ENCODE results near the gene NOSTRIN.
A peak's percentile ranks its signal among the peaks of the same experiment; 100 is the strongest.

The NOSTRIN gene

GRCh38 chr2:168849610-168850009, 47.2 kb downstream of the NOSTRIN start:
- no peak overlapping the region for H2AFZ ChIP-seq (ENCODE audit: low read length)
- H3K9me3 ChIP-seq (ENCODE audit: insufficient read depth, low read depth, low read length): no peaks in the 10 kb centered on the region
- H3K4me1 ChIP-seq (ENCODE audit: insufficient read depth, low read length, poor library complexity, severe bottlenecking): no peaks in the 10 kb centered on the region
- no peak for TF ChIP-seq EZH2phosphoT487 (IDR thresholded peaks at IDR 0.05; ENCODE audit: borderline replicate concordance)
- TF ChIP-seq, protein P1, sequence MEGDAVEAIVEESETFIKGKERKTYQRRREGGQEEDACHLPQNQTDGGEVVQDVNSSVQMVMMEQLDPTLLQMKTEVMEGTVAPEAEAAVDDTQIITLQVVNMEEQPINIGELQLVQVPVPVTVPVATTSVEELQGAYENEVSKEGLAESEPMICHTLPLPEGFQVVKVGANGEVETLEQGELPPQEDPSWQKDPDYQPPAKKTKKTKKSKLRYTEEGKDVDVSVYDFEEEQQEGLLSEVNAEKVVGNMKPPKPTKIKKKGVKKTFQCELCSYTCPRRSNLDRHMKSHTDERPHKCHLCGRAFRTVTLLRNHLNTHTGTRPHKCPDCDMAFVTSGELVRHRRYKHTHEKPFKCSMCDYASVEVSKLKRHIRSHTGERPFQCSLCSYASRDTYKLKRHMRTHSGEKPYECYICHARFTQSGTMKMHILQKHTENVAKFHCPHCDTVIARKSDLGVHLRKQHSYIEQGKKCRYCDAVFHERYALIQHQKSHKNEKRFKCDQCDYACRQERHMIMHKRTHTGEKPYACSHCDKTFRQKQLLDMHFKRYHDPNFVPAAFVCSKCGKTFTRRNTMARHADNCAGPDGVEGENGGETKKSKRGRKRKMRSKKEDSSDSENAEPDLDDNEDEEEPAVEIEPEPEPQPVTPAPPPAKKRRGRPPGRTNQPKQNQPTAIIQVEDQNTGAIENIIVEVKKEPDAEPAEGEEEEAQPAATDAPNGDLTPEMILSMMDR (conservative IDR thresholded peaks at IDR 0.05; ENCODE audit: low read length): peak; percentile 36
- H3K36me3 ChIP-seq (ENCODE audit: insufficient read depth, low read length): no peaks in the 10 kb centered on the region; the same call in 1 of the 2 replicates
- H3K9ac ChIP-seq (ENCODE audit: low read depth, low read length, poor library complexity, severe bottlenecking): no peak overlapping the region
- H3K79me2 ChIP-seq (ENCODE audit: insufficient read depth, low read length): no peaks in the 10 kb centered on the region
- no peaks in the 10 kb centered on the region for H3K27me3 ChIP-seq (ENCODE audit: insufficient read depth, low read length, poor library complexity, severe bottlenecking)
- no peaks in the 10 kb centered on the region for H4K20me1 ChIP-seq (ENCODE audit: insufficient read depth, low read length, poor library complexity, severe bottlenecking)
- H3K4me2 ChIP-seq (ENCODE audit: low read depth, low read length, poor library complexity, severe bottlenecking): no peak overlapping the region
- no peaks in the 10 kb centered on the region for H3K9me2 ChIP-seq (replicated peaks; ENCODE audit: low read depth, low read length)
- H3K4me3 ChIP-seq (ENCODE audit: low read length, poor library complexity, severe bottlenecking): no peak overlapping the region
- H3F3A ChIP-seq (ENCODE audit: low read depth): no peaks in the 10 kb centered on the region

DNA sequence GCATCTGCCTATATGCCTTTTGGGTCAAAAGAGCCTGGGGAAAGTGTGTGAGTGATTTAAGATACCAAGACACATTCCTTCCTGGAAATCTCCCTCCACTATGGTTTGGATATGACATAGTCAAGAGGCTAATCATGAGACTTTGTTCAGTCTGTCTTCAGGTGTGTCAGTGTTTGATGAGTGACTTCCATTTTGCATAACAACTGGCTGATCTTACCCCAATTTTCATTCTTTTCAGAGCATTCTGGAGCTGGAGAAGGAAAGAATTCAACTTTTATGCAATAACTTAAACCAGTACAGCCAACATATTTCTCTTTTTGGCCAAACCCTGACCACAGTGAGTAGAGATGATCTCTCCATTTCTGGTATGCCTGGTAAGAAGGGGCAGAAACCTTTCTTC, 48.4 kb downstream of the NOSTRIN start:
- H3K36me3 ChIP-seq (ENCODE audit: insufficient read depth, low read length): no peaks in the 10 kb centered on the region; the same call in 1 of the 2 replicates
- no peaks in the 10 kb centered on the region for H4K20me1 ChIP-seq (ENCODE audit: insufficient read depth, low read length, poor library complexity, severe bottlenecking)
- no peaks in the 10 kb centered on the region for H3K4me1 ChIP-seq (ENCODE audit: insufficient read depth, low read length, poor library complexity, severe bottlenecking)
- H3K9me3 ChIP-seq (ENCODE audit: insufficient read depth, low read depth, low read length): no peaks in the 10 kb centered on the region
- no peak overlapping the region for H2AFZ ChIP-seq (ENCODE audit: low read length)
- no peaks in the 10 kb centered on the region for H3K9me2 ChIP-seq (replicated peaks; ENCODE audit: low read depth, low read length)
- H3K4me2 ChIP-seq (ENCODE audit: low read depth, low read length, poor library complexity, severe bottlenecking): no peak overlapping the region
- H3F3A ChIP-seq (ENCODE audit: low read depth): no peaks in the 10 kb centered on the region
- H3K4me3 ChIP-seq (ENCODE audit: low read length, poor library complexity, severe bottlenecking): no peak overlapping the region
- no peak overlapping the region for H3K9ac ChIP-seq (ENCODE audit: low read depth, low read length, poor library complexity, severe bottlenecking)
- TF ChIP-seq, protein P1 (conservative IDR thresholded peaks at IDR 0.05; ENCODE audit: low read length): no peak
- TF ChIP-seq EZH2phosphoT487 (IDR thresholded peaks at IDR 0.05; ENCODE audit: borderline replicate concordance): no peak
- no peaks in the 10 kb centered on the region for H3K79me2 ChIP-seq (ENCODE audit: insufficient read depth, low read length)
- H3K27me3 ChIP-seq (ENCODE audit: insufficient read depth, low read length, poor library complexity, severe bottlenecking): no peaks in the 10 kb centered on the region

- Histone ChIP-seq H2AFZ (ENCODE audit: low read length) (no peak overlapping the region), H3K4me1 (ENCODE audit: insufficient read depth, low read length, poor library complexity, severe bottlenecking) (no peaks in the 10 kb centered on the region), H3K4me3 (ENCODE audit: low read length, poor library complexity, severe bottlenecking) (no peak overlapping the region), H4K20me1 (ENCODE audit: insufficient read depth, low read length, poor library complexity, severe bottlenecking) (no peaks in the 10 kb centered on the region), H3K36me3 (ENCODE audit: insufficient read depth, low read length) (no peaks in the 10 kb centered on the region; the same call in 1 of the 2 replicates), H3K4me2 (ENCODE audit: low read depth, low read length, poor library complexity, severe bottlenecking) (no peak overlapping the region), H3K9me3 (ENCODE audit: insufficient read depth, low read depth, low read length) (no peaks in the 10 kb centered on the region), H3K27me3 (ENCODE audit: insufficient read depth, low read length, poor library complexity, severe bottlenecking) (no peaks in the 10 kb centered on the region), H3K79me2 (ENCODE audit: insufficient read depth, low read length) (no peaks in the 10 kb centered on the region), H3K9me2 (replicated peaks; ENCODE audit: low read depth, low read length) (no peaks in the 10 kb centered on the region), H3F3A (ENCODE audit: low read depth) (no peaks in the 10 kb centered on the region), H3K9ac (ENCODE audit: low read depth, low read length, poor library complexity, severe bottlenecking) (no peak overlapping the region)
- TF ChIP-seq, protein P1 (conservative IDR thresholded peaks at IDR 0.05; ENCODE audit: low read length): no peak
- TF ChIP-seq EZH2phosphoT487 (IDR thresholded peaks at IDR 0.05; ENCODE audit: borderline replicate concordance): no peak
Observed at GRCh38 chr2:168851674-168852320, 49.4 kb downstream of the NOSTRIN start.
